Endodermal cell (in vitro differentiated cells): ENCODE data around the gene GAL3ST3. TPM values are rescaled to one million over a fixed set of nuclear protein-coding genes. Genes with fewer than 3 reads are reported as not detected.

ENCODE experiments used
- DNase-seq: peaks from one replicate; pipeline ENCODE4 v3.0.0-alpha.2; 2017
- H3K27ac ChIP-seq: 2 replicates; pipeline ENCODE4 v1.5.1; 2013; ENCODE audit warnings: mild to moderate bottlenecking, low read depth, low read length, moderate library complexity
- H3K27me3 ChIP-seq: 2 replicates; pipeline ENCODE4 v1.6.1; 2013; ENCODE audit warnings: mild to moderate bottlenecking, low read length, moderate library complexity; ENCODE audit not compliant: insufficient read depth, control insufficient read depth, poor library complexity, severe bottlenecking
- H3K36me3 ChIP-seq: 2 replicates; pipeline ENCODE4 v1.7.0; 2013; ENCODE audit warnings: mild to moderate bottlenecking, low read length, moderate library complexity; ENCODE audit not compliant: control insufficient read depth, insufficient read depth
- H3K4me1 ChIP-seq: one replicate; pipeline ENCODE4 v1.7.0; 2013; ENCODE audit warnings: low read length; ENCODE audit not compliant: control insufficient read depth, insufficient read depth
- H3K4me3 ChIP-seq: 2 replicates; pipeline ENCODE4 v1.5.1; 2013; ENCODE audit warnings: mild to moderate bottlenecking, low read length, moderate library complexity
- H3K9ac ChIP-seq: 2 replicates; pipeline ENCODE4 v1.6.1; 2013; ENCODE audit warnings: mild to moderate bottlenecking, low read length, moderate library complexity; ENCODE audit not compliant: poor library complexity, severe bottlenecking; ENCODE audit errors: extremely low read depth
- H3K9me3 ChIP-seq: 2 replicates; pipeline ENCODE4 v1.6.1; 2013; ENCODE audit warnings: mild to moderate bottlenecking, low read length, moderate library complexity; ENCODE audit not compliant: control insufficient read depth
- H3K27ac Mint-ChIP-seq: 2 replicates; pipeline ENCODE4 v1.8.0; 2020; ENCODE audit warnings: mixed read lengths
- H3K27me3 Mint-ChIP-seq: 2 replicates; pipeline ENCODE4 v1.8.0; 2021; ENCODE audit warnings: mild to moderate bottlenecking, mixed read lengths; ENCODE audit not compliant: insufficient read depth
- H3K36me3 Mint-ChIP-seq: 2 replicates; pipeline ENCODE4 v1.8.0; 2020; ENCODE audit warnings: low read depth, mixed read lengths
- H3K4me1 Mint-ChIP-seq: 2 replicates; pipeline ENCODE4 v1.8.0; 2020; ENCODE audit warnings: mixed read lengths
- H3K4me3 Mint-ChIP-seq: 2 replicates; pipeline ENCODE4 v1.8.0; 2020; ENCODE audit warnings: mild to moderate bottlenecking, moderate library complexity, mixed read lengths
- H3K9me3 Mint-ChIP-seq: 2 replicates; pipeline ENCODE4 v1.8.0; 2020; ENCODE audit warnings: mild to moderate bottlenecking, mixed read lengths
- CTCF ChIP-seq: fragments of 200-600 bp; sonication (generic); conservative IDR thresholded peaks from 2 replicates; pipeline ENCODE4 v1.5.0; 2021; ENCODE audit warnings: antibody characterized with exemption, mild to moderate bottlenecking
- WGBS, 2 experiments: methylation state at CpG; one replicate each; pipeline versions ENCODE4 v1.1.5 to v1.1.7; 2013; ENCODE audit warnings: missing lambda C conversion rate in 2 of 2, mixed read lengths in 1 of 2; ENCODE audit not compliant: insufficient coverage in 1 of 2, insufficient read length in 1 of 2; 5-methylcytosine and 5-hydroxymethylcytosine counted together
- total RNA-seq, 2 donors: library from RNA; stranded (reverse); fragmentation: NEBNext Ultra II Directional in 1 of 2; extraction: Animal tissue kit (Norgen Biotek cat#: 25700) in 1 of 2; gene quantifications; 2 replicates in 1 of 2; 3 replicates in 1 of 2; pipeline ENCODE4 v1.2.1, GENCODE V29; 2021

Gene GAL3ST3
- total RNA-seq, 2 donors from 2014 or later = 7.4 to 11.2 TPM

- no peaks in the 10 kb centered on the region for H3K4me1 ChIP-seq
- Mint-ChIP-seq H3K27me3 (no peaks in the 10 kb centered on the region), H3K9me3 (peaks cover 5% of the 10 kb centered on the region), H3K4me1 (peaks cover 11% of the 10 kb centered on the region), H3K36me3 (peaks cover 23% of the 10 kb centered on the region), H3K4me3 (no peak overlapping the region), H3K27ac (no peak overlapping the region)
- H3K27ac ChIP-seq = no peak overlapping the region
- H3K9me3 ChIP-seq = peaks cover 4% of the 10 kb centered on the region
- TF ChIP-seq CTCF = no peak
- H3K4me3 ChIP-seq = no peak overlapping the region
- DNase-seq = no peak
- H3K9ac ChIP-seq = no peak overlapping the region
- peaks cover 5% of the 10 kb centered on the region for H3K36me3 ChIP-seq
- WGBS, 2 experiments = 83 to 97% methylated on average over 1 to 3 of the region's 3 CpGs
- no peaks in the 10 kb centered on the region for H3K27me3 ChIP-seq
Measured at GRCh38 chr11:66089067-66089466, 40.1 kb upstream of the GAL3ST3 start.

- DNase-seq = no peak
- Histone ChIP-seq H3K9me3 (peaks cover 4% of the 10 kb centered on the region), H3K27ac (no peak overlapping the region), H3K4me1 (no peaks in the 10 kb centered on the region), H3K36me3 (peaks cover 8% of the 10 kb centered on the region), H3K9ac (no peak overlapping the region), H3K27me3 (no peaks in the 10 kb centered on the region), H3K4me3 (no peak overlapping the region)
- H3K27ac Mint-ChIP-seq = no peak overlapping the region
- WGBS, 2 experiments = 93 to 100% methylated on average over 8 to 9 of the region's 9 CpGs
- peaks cover 19% of the 10 kb centered on the region for H3K36me3 Mint-ChIP-seq
- peaks cover 25% of the 10 kb centered on the region for H3K4me1 Mint-ChIP-seq
- no peak for TF ChIP-seq CTCF
- H3K27me3 Mint-ChIP-seq = no peaks in the 10 kb centered on the region
- peaks cover 3% of the 10 kb centered on the region for H3K9me3 Mint-ChIP-seq
- H3K4me3 Mint-ChIP-seq = no peak overlapping the region
Measured at GRCh38 chr11:66087148-66087908, 38.4 kb upstream of the GAL3ST3 start.

- H3K27ac ChIP-seq = no peak overlapping the region
- Mint-ChIP-seq H3K27me3 (no peaks in the 10 kb centered on the region), H3K4me3 (no peak overlapping the region), H3K9me3 (no peaks in the 10 kb centered on the region), H3K36me3 (peaks cover 6% of the 10 kb centered on the region), H3K4me1 (peaks cover 40% of the 10 kb centered on the region), H3K27ac (no peak overlapping the region)
- H3K4me1 ChIP-seq = no peaks in the 10 kb centered on the region
- H3K4me3 ChIP-seq = no peak overlapping the region
- H3K9ac ChIP-seq = no peak overlapping the region
- peaks cover 13% of the 10 kb centered on the region for H3K36me3 ChIP-seq
- TF ChIP-seq CTCF = no peak
- WGBS, 2 experiments = no CpG with 5 or more reads among the region's 3 CpGs
- no peaks in the 10 kb centered on the region for H3K27me3 ChIP-seq
- H3K9me3 ChIP-seq = no peaks in the 10 kb centered on the region
- DNase-seq = no peak
Measured at GRCh38 chr11:66084821-66085475, 36.0 kb upstream of the GAL3ST3 start.
